H1 (cell line): ENCODE results near the gene PRSS50. TPM values are rescaled to one million over a fixed set of nuclear protein-coding genes. Genes with fewer than 3 reads are reported as not detected.

Experiments used
- FOSL1 ChIP-seq: IDR thresholded peaks from 2 replicates; pipeline ENCODE4 v1.6.1; 2011; ENCODE audit warnings: mild to moderate bottlenecking, low read depth, low read length, moderate library complexity; ENCODE audit not compliant: insufficient read depth
- GABPA ChIP-seq: IDR thresholded peaks from 2 replicates; pipeline ENCODE4 v1.6.1; 2011; ENCODE audit warnings: mild to moderate bottlenecking, low read length, moderate library complexity, borderline replicate concordance; ENCODE audit not compliant: insufficient read depth
- RAD21 ChIP-seq, 2 experiments: IDR thresholded peaks in 1 of 2; conservative IDR thresholded peaks in 1 of 2; 2 replicates each; pipeline ENCODE4 v1.6.1; 2011; ENCODE audit warnings: low read depth in 2 of 2, low read length in 2 of 2, improper control_type of control experiment in 1 of 2, inconsistent platforms in 1 of 2, mild to moderate bottlenecking in 1 of 2, moderate library complexity in 1 of 2
- RNF2 ChIP-seq: fragments of 200-900, 300-1000 bp; sonication (generic); IDR thresholded peaks from 2 replicates; pipeline ENCODE4 v1.7.1; 2016; ENCODE audit warnings: borderline replicate concordance, low read depth, mild to moderate bottlenecking, antibody characterized with exemption, low read length; ENCODE audit not compliant: poor library complexity, severe bottlenecking; ENCODE audit errors: missing control alignments
- RXRA ChIP-seq: IDR thresholded peaks from 2 replicates; pipeline ENCODE4 v1.6.1; 2011; ENCODE audit warnings: low read depth, mild to moderate bottlenecking, low read length, moderate library complexity; ENCODE audit not compliant: insufficient read depth
- SAP30 ChIP-seq: fragments of 300-600 bp; sonication (generic); IDR thresholded peaks from 2 replicates; pipeline ENCODE4 v1.7.1; 2012; ENCODE audit warnings: low read length, moderate library complexity, mild to moderate bottlenecking, inconsistent platforms; ENCODE audit not compliant: insufficient read depth, insufficient replicate concordance
- TCF12 ChIP-seq: IDR thresholded peaks from 2 replicates; pipeline ENCODE4 v1.6.1; 2011; ENCODE audit warnings: low read depth, mild to moderate bottlenecking, low read length
- polyA plus RNA-seq, 7 experiments: library from polyadenylated mRNA; depleted of rRNA in 3 of 7; stranded (reverse) in 5 of 7; unstranded in 2 of 7; fragments of >200 nt in 5 of 7; fragments of 200-250 nt in 2 of 7; gene quantifications; 1 replicate in 5 of 7; 2 replicates in 1 of 7; 4 replicates in 1 of 7; pipeline versions ENCODE4 v1.2.1 to v1.2.3, GENCODE V29; 2011 to 2013; ENCODE audit warnings: missing spikeins in 2 of 7, mixed read lengths in 2 of 7
- total RNA-seq: library from RNA; stranded (reverse); fragmentation: NEBNext Ultra II Directional; extraction: Animal tissue kit (Norgen Biotek cat#: 25700); gene quantifications from 2 replicates; pipeline ENCODE4 v1.2.1, GENCODE V29; 2021

Gene PRSS50
- total and polyA plus RNA-seq, 2 of the 8 experiments (the other 6 are each of a cell fraction or from before 2014, with no cell fraction given): 0.47 to 0.71 TPM

- TF ChIP-seq RAD21 (IDR thresholded peaks at IDR 0.05 in 1 of 2, conservative IDR thresholded peaks at IDR 0.05 in 1 of 2; ENCODE audit: low read depth in 2 of 2, low read length in 2 of 2): no peak
- no peak for TF ChIP-seq GABPA
- TF ChIP-seq FOSL1: no peak
- TF ChIP-seq RNF2: no peak
- no peak for TF ChIP-seq SAP30
- TF ChIP-seq RXRA: no peak
- no peak for TF ChIP-seq TCF12
Measured at GRCh38 chr3:46699676-46700523, 17.8 kb downstream of the PRSS50 start (continued).
